HEK293 (cell line): ENCODE results near the gene ACIN1.
A peak's percentile ranks its signal among the peaks of the same experiment; 100 is the strongest.

Experiments used
- BCL11A ChIP-seq: fragments of 450-650 bp; formaldehyde crosslinking; IDR thresholded peaks from 2 replicates; pipeline ENCODE4 v1.5.1; 2016; ENCODE audit warnings: low read depth, missing biosample characterization, missing genetic modification characterization
- GLI4 ChIP-seq: fragments of 450-650 bp; formaldehyde crosslinking; IDR thresholded peaks from 2 replicates; pipeline ENCODE4 v1.5.1; 2016; ENCODE audit warnings: missing biosample characterization, missing genetic modification characterization
- KLF1 ChIP-seq: fragments of 450-650 bp; formaldehyde crosslinking; IDR thresholded peaks from 2 replicates; pipeline ENCODE4 v1.5.1; 2016; ENCODE audit warnings: missing biosample characterization, missing genetic modification characterization
- KLF10 ChIP-seq: fragments of 450-650 bp; IDR thresholded peaks from 2 replicates; pipeline ENCODE4 v1.5.1; 2018; ENCODE audit warnings: missing biosample characterization, mild to moderate bottlenecking, missing genetic modification characterization
- KLF16 ChIP-seq: fragments of 450-650 bp; formaldehyde crosslinking; IDR thresholded peaks from 2 replicates; pipeline ENCODE4 v1.5.1; 2017; ENCODE audit warnings: missing biosample characterization, missing genetic modification characterization
- MEIS1 ChIP-seq: sonication (generic); formaldehyde crosslinking; IDR thresholded peaks from 2 replicates; pipeline ENCODE4 v1.8.1; 2022; ENCODE audit warnings: missing genetic modification reagents, mild to moderate bottlenecking, borderline replicate concordance
- REPIN1 ChIP-seq: fragments of 450-650 bp; formaldehyde crosslinking; IDR thresholded peaks from 2 replicates; pipeline ENCODE4 v1.5.1; 2017; ENCODE audit warnings: missing biosample characterization, missing genetic modification characterization, low read depth
- SCRT2 ChIP-seq: fragments of 450-650 bp; formaldehyde crosslinking; IDR thresholded peaks from 2 replicates; pipeline ENCODE4 v1.5.1; 2016; ENCODE audit warnings: missing biosample characterization, missing genetic modification characterization
- SP2 ChIP-seq: fragments of 450-650 bp; formaldehyde crosslinking; IDR thresholded peaks from 2 replicates; pipeline ENCODE4 v1.5.1; 2016; ENCODE audit warnings: missing biosample characterization, missing genetic modification characterization
- TRIM28 ChIP-seq: IDR thresholded peaks from 2 replicates; pipeline ENCODE4 v1.6.1; 2011; ENCODE audit warnings: low read length, control low read depth, borderline replicate concordance
- WT1 ChIP-seq: fragments of 450-650 bp; formaldehyde crosslinking; IDR thresholded peaks from 2 replicates; pipeline ENCODE4 v1.5.1; 2016; ENCODE audit warnings: missing biosample characterization, missing genetic modification characterization
- YY1 ChIP-seq: fragments of 450-650 bp; formaldehyde crosslinking; IDR thresholded peaks from 2 replicates; pipeline ENCODE4 v1.5.1; 2018; ENCODE audit warnings: missing biosample characterization, missing genetic modification characterization
- YY2 ChIP-seq: fragments of 450-650 bp; formaldehyde crosslinking; IDR thresholded peaks from 2 replicates; pipeline ENCODE4 v1.5.1; 2016; ENCODE audit warnings: missing biosample characterization, missing genetic modification characterization
- ZBTB1 ChIP-seq: fragments of 450-650 bp; formaldehyde crosslinking; IDR thresholded peaks from 2 replicates; pipeline ENCODE4 v1.5.1; 2016; ENCODE audit warnings: missing biosample characterization, missing genetic modification characterization
- ZBTB21 ChIP-seq: fragments of 450-650 bp; formaldehyde crosslinking; IDR thresholded peaks from 2 replicates; pipeline ENCODE4 v1.5.1; 2017; ENCODE audit warnings: missing biosample characterization, missing genetic modification characterization
- ZBTB8A ChIP-seq: fragments of 450-650 bp; formaldehyde crosslinking; IDR thresholded peaks from 2 replicates; pipeline ENCODE4 v1.5.1; 2016; ENCODE audit warnings: missing biosample characterization, missing genetic modification characterization
- ZFP69B ChIP-seq: fragments of 450-650 bp; formaldehyde crosslinking; IDR thresholded peaks from 2 replicates; pipeline ENCODE4 v1.5.1; 2016; ENCODE audit warnings: missing biosample characterization, missing genetic modification characterization
- ZNF114 ChIP-seq: fragments of 450-650 bp; formaldehyde crosslinking; IDR thresholded peaks from 2 replicates; pipeline ENCODE4 v1.5.0; 2017; ENCODE audit warnings: missing biosample characterization, missing genetic modification characterization
- ZNF148 ChIP-seq: fragments of 450-650 bp; formaldehyde crosslinking; IDR thresholded peaks from 2 replicates; pipeline ENCODE4 v1.5.0; 2017; ENCODE audit warnings: missing biosample characterization, missing genetic modification characterization, borderline replicate concordance
- ZNF221 ChIP-seq: fragments of 450-650 bp; formaldehyde crosslinking; IDR thresholded peaks from 2 replicates; pipeline ENCODE4 v1.5.1; 2017; ENCODE audit warnings: missing biosample characterization, missing genetic modification characterization, borderline replicate concordance
- ZNF23 ChIP-seq: fragments of 450-650 bp; formaldehyde crosslinking; IDR thresholded peaks from 2 replicates; pipeline ENCODE4 v1.5.1; 2016; ENCODE audit warnings: missing biosample characterization, missing genetic modification characterization, borderline replicate concordance
- ZNF24 ChIP-seq: fragments of 450-650 bp; formaldehyde crosslinking; IDR thresholded peaks from 2 replicates; pipeline ENCODE4 v1.5.1; 2016; ENCODE audit warnings: missing biosample characterization, missing genetic modification characterization
- ZNF26 ChIP-seq: fragments of 450-650 bp; formaldehyde crosslinking; IDR thresholded peaks from 2 replicates; pipeline ENCODE4 v1.5.1; 2016; ENCODE audit warnings: missing biosample characterization, missing genetic modification characterization
- ZNF292 ChIP-seq: fragments of 450-650 bp; formaldehyde crosslinking; IDR thresholded peaks from 2 replicates; pipeline ENCODE4 v1.5.1; 2016; ENCODE audit warnings: low read depth, missing biosample characterization, missing genetic modification characterization, borderline replicate concordance
- ZNF335 ChIP-seq: fragments of 450-650 bp; formaldehyde crosslinking; conservative IDR thresholded peaks from 2 replicates; pipeline ENCODE4 v1.5.1; 2016; ENCODE audit warnings: missing biosample characterization, missing genetic modification characterization
- ZNF354C ChIP-seq: fragments of 450-650 bp; formaldehyde crosslinking; IDR thresholded peaks from 2 replicates; pipeline ENCODE4 v1.5.1; 2016; ENCODE audit warnings: missing biosample characterization, missing genetic modification characterization, low read depth, borderline replicate concordance
- ZNF37A ChIP-seq: fragments of 450-650 bp; IDR thresholded peaks from 2 replicates; pipeline ENCODE4 v1.5.1; 2018; ENCODE audit warnings: missing biosample characterization, missing genetic modification characterization
- ZNF423 ChIP-seq: fragments of 450-650 bp; formaldehyde crosslinking; IDR thresholded peaks from 2 replicates; pipeline ENCODE4 v1.5.1; 2016; ENCODE audit warnings: missing biosample characterization, missing genetic modification characterization
- ZNF501 ChIP-seq: fragments of 450-650 bp; formaldehyde crosslinking; IDR thresholded peaks from 2 replicates; pipeline ENCODE4 v1.5.1; 2016; ENCODE audit warnings: missing biosample characterization, missing genetic modification characterization
- ZNF555 ChIP-seq: fragments of 450-650 bp; formaldehyde crosslinking; conservative IDR thresholded peaks from 2 replicates; pipeline ENCODE4 v1.5.1; 2017; ENCODE audit warnings: missing biosample characterization, mild to moderate bottlenecking, missing genetic modification characterization, inconsistent platforms
- ZNF585B ChIP-seq: fragments of 450-650 bp; formaldehyde crosslinking; IDR thresholded peaks from 2 replicates; pipeline ENCODE4 v1.5.1; 2016; ENCODE audit warnings: missing biosample characterization, missing genetic modification characterization
- ZNF596 ChIP-seq: fragments of 450-650 bp; IDR thresholded peaks from 2 replicates; pipeline ENCODE4 v1.5.0; 2018; ENCODE audit warnings: missing biosample characterization, mild to moderate bottlenecking, missing genetic modification characterization, moderate library complexity
- ZNF707 ChIP-seq: fragments of 450-650 bp; formaldehyde crosslinking; IDR thresholded peaks from 2 replicates; pipeline ENCODE4 v1.5.1; 2016; ENCODE audit warnings: missing biosample characterization, missing genetic modification characterization
- ZNF830 ChIP-seq: fragments of 450-650 bp; IDR thresholded peaks from 2 replicates; pipeline ENCODE4 v1.5.0; 2018; ENCODE audit warnings: missing biosample characterization, missing genetic modification characterization, low read depth, mild to moderate bottlenecking, moderate library complexity
- ZNF837 ChIP-seq: fragments of 450-650 bp; formaldehyde crosslinking; IDR thresholded peaks from 2 replicates; pipeline ENCODE4 v1.5.1; 2016; ENCODE audit warnings: missing biosample characterization, missing genetic modification characterization
- ZSCAN16 ChIP-seq: fragments of 450-650 bp; formaldehyde crosslinking; IDR thresholded peaks from 2 replicates; pipeline ENCODE4 v1.5.1; 2016; ENCODE audit warnings: missing biosample characterization, missing genetic modification characterization
- ZXDB ChIP-seq: fragments of 450-650 bp; formaldehyde crosslinking; IDR thresholded peaks from 2 replicates; pipeline ENCODE4 v1.5.1; 2016; ENCODE audit warnings: missing biosample characterization, missing genetic modification characterization
- TF ChIP-seq, protein P1 (sequence below): fragments of 450-650 bp; formaldehyde crosslinking; IDR thresholded peaks from 2 replicates; pipeline ENCODE4 v1.5.1; 2016; ENCODE audit warnings: missing biosample characterization, missing genetic modification characterization

Gene ACIN1

GRCh38 chr14:23009939-23010726, 84.8 kb downstream of the ACIN1 start, which contains the start of gene C14orf93 (continued):
- TF ChIP-seq REPIN1 (tag by site-specific recombination) (no peak), YY2 (tag by site-specific recombination) (no peak), ZNF596 (tag by site-specific recombination) (no peak), ZNF24 (tag by site-specific recombination) (no peak), KLF1 (peak; percentile 22; the same call in 1 of the 2 replicates), ZNF585B (no peak), ZBTB1 (tag by site-specific recombination) (no peak), ZNF354C (tag by site-specific recombination) (no peak), ZNF707 (tag by site-specific recombination) (no peak), ZNF26 (tag by site-specific recombination) (no peak), KLF10 (tag by site-specific recombination) (0 out of 2 replicates have a peak, but pooled peaks have one; percentile 41), ZNF830 (tag by site-specific recombination) (no peak), BCL11A (tag by site-specific recombination) (no peak), SP2 (tag by site-specific recombination) (peak; percentile 23; the same call in 1 of the 2 replicates), ZFP69B (tag by site-specific recombination) (peak; percentile 65; the same call in 1 of the 2 replicates), ZNF292 (no peak), ZNF423 (tag by site-specific recombination) (no peak), ZNF837 (tag by site-specific recombination) (no peak), ZNF148 (tag by site-specific recombination) (no peak), ZNF221 (tag by site-specific recombination) (no peak), ZNF37A (tag by site-specific recombination) (no peak), YY1 (tag by site-specific recombination) (peak; percentile 22; the same call in 1 of the 2 replicates), WT1 (tag by site-specific recombination) (no peak), ZBTB21 (tag by site-specific recombination) (no peak), ZBTB8A (tag by site-specific recombination) (peak; percentile 53; the same call in 1 of the 2 replicates), ZNF501 (tag by site-specific recombination) (no peak), ZNF555 (tag by site-specific recombination) (no peak), ZSCAN16 (tag by site-specific recombination) (no peak), KLF16 (0 out of 2 replicates have a peak, but pooled peaks have one; percentile 25), ZXDB (tag by site-specific recombination) (peak; percentile 76), SCRT2 (tag by site-specific recombination) (no peak), ZNF23 (tag by site-specific recombination) (no peak), ZNF335 (tag by site-specific recombination) (peak; percentile 94), MEIS1 (CRISPR knock-in tag) (no peak), GLI4 (no peak), ZNF114 (tag by site-specific recombination) (no peak), TRIM28 (no peak)
- TF ChIP-seq, protein P1, sequence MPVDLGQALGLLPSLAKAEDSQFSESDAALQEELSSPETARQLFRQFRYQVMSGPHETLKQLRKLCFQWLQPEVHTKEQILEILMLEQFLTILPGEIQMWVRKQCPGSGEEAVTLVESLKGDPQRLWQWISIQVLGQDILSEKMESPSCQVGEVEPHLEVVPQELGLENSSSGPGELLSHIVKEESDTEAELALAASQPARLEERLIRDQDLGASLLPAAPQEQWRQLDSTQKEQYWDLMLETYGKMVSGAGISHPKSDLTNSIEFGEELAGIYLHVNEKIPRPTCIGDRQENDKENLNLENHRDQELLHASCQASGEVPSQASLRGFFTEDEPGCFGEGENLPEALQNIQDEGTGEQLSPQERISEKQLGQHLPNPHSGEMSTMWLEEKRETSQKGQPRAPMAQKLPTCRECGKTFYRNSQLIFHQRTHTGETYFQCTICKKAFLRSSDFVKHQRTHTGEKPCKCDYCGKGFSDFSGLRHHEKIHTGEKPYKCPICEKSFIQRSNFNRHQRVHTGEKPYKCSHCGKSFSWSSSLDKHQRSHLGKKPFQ (tag by site-specific recombination), result no peak
